ENCODE measurements around the gene ANK3. TPM values are rescaled to one million over a fixed set of nuclear protein-coding genes. Genes with fewer than 3 reads are reported as not detected.

ANK3 gene
- total RNA-seq, 2 donors from 2014 or later, result 189 to 198 TPM

- no peaks in the 10 kb centered on the region for H3K9me3 ChIP-seq
- DNase-seq (ENCODE audit: low spot score), result no peak
- no peaks in the 10 kb centered on the region for H3K36me3 ChIP-seq
- no peak for TF ChIP-seq CTCF (IDR thresholded peaks at IDR 0.05)
- peak overlapping the region; percentile 14 to 62 for H3K27ac ChIP-seq
- no peak overlapping the region for H3K4me3 ChIP-seq
- H3K27me3 ChIP-seq, result no peaks in the 10 kb centered on the region
- H3K4me1 ChIP-seq, result peaks cover 0 to 46% of the 10 kb centered on the region in 2 donors
Observed at GRCh38 chr10:60429084-60429849, 39.6 kb upstream of the ANK3 start.

- Histone ChIP-seq H3K36me3 (no peaks in the 10 kb centered on the region), H3K9me3 (no peaks in the 10 kb centered on the region), H3K27ac (peak overlapping the region in 1 of 2 donors; percentile 62), H3K27me3 (no peaks in the 10 kb centered on the region), H3K4me1 (peaks cover 0 to 37% of the 10 kb centered on the region in 2 donors), H3K4me3 (no peak overlapping the region)
- no peak for DNase-seq (ENCODE audit: low spot score)
- TF ChIP-seq CTCF (IDR thresholded peaks at IDR 0.05), result no peak
Observed at GRCh38 chr10:60428387-60428737, 38.7 kb upstream of the ANK3 start.

- Histone ChIP-seq H3K27me3 (no peaks in the 10 kb centered on the region), H3K27ac (peak overlapping the region in 1 of 2 donors; percentile 62), H3K4me1 (peaks cover 0 to 35% of the 10 kb centered on the region in 2 donors), H3K9me3 (no peaks in the 10 kb centered on the region), H3K36me3 (no peaks in the 10 kb centered on the region), H3K4me3 (no peak overlapping the region)
- DNase-seq (ENCODE audit: low spot score), result no peak
- no peak for TF ChIP-seq CTCF (IDR thresholded peaks at IDR 0.05)
Observed at GRCh38 chr10:60427709-60428386, 38.2 kb upstream of the ANK3 start.

GRCh38 chr10:60427148-60427547 lies 37.5 kb upstream of the ANK3 start:
- Histone ChIP-seq H3K27ac (peak overlapping the region in 1 of 2 donors; percentile 20), H3K9me3 (no peaks in the 10 kb centered on the region), H3K4me3 (no peak overlapping the region), H3K27me3 (no peaks in the 10 kb centered on the region), H3K4me1 (peaks cover 0 to 35% of the 10 kb centered on the region in 2 donors), H3K36me3 (no peaks in the 10 kb centered on the region)
- no peak for DNase-seq (ENCODE audit: low spot score)
- TF ChIP-seq CTCF (IDR thresholded peaks at IDR 0.05), result no peak

- H3K4me3 ChIP-seq, result no peak overlapping the region
- peaks cover 0 to 35% of the 10 kb centered on the region in 2 donors for H3K4me1 ChIP-seq
- peak overlapping the region in 1 of 2 donors; percentile 20 for H3K27ac ChIP-seq
Observed at GRCh38 chr10:60426425-60426824, 36.8 kb upstream of the ANK3 start.

More at GRCh38 chr10:60426425-60426824, 36.8 kb upstream of the ANK3 start:
- Histone ChIP-seq H3K27me3 (no peaks in the 10 kb centered on the region), H3K9me3 (no peaks in the 10 kb centered on the region), H3K36me3 (no peaks in the 10 kb centered on the region)
- TF ChIP-seq CTCF (IDR thresholded peaks at IDR 0.05), result no peak
- DNase-seq (ENCODE audit: low spot score), result no peak
